Right lobe of liver (tissue), 6 donors: ENCODE results near the gene GAPVD1. TPM values are rescaled to one million over a fixed set of nuclear protein-coding genes. Genes with fewer than 3 reads are reported as not detected.
"Not testable (repeated sequence)": the region's sequence is repeated elsewhere in the genome, so short reads cannot be mapped to it uniquely, and the experiment has no call there.

Experiments
- ATAC-seq, 4 donors: fragments of 200-7000 bp; cut with Tn5 transposase; one replicate each; pipeline ENCODE4 v1.9.1; 2020; ENCODE audit warnings: mild to moderate bottlenecking in 4 of 4, moderate library complexity in 4 of 4
- DNase-seq, 3 donors: peaks; one replicate each; pipeline ENCODE4 v3.0.0-alpha.2; 2020
- H3K27ac ChIP-seq, 3 donors: fragments of 200-600 bp; one replicate each; pipeline ENCODE4 v1.8.0; 2022
- H3K27me3 ChIP-seq, 2 donors: fragments of 200-600 bp; one replicate each; pipeline ENCODE4 v1.8.0; 2022
- H3K36me3 ChIP-seq, 4 donors: fragments of 200-600 bp; sonication (generic) in 1 of 4; one replicate each; pipeline versions ENCODE4 v1.5.1 to v1.8.0; 2017 to 2022; ENCODE audit warnings: control low read depth in 1 of 4
- H3K4me1 ChIP-seq, 4 donors: fragments of 200-600 bp; sonication (generic) in 1 of 4; one replicate each; pipeline versions ENCODE4 v1.5.1 to v1.8.0; 2017 to 2022; ENCODE audit warnings: control low read depth in 1 of 4
- H3K4me3 ChIP-seq, 3 donors: fragments of 200-600 bp; one replicate each; pipeline ENCODE4 v1.8.0; 2022
- H3K9me3 ChIP-seq, 4 donors: fragments of 200-600 bp; sonication (generic) in 1 of 4; one replicate each; pipeline versions ENCODE4 v1.5.1 to v1.8.0; 2017 to 2022; ENCODE audit warnings: control low read depth in 1 of 4
- POLR2A ChIP-seq: fragments of 450-650 bp; IDR thresholded peaks from one replicate; pipeline ENCODE4 v1.6.1; 2017; ENCODE audit warnings: antibody characterized with exemption, mild to moderate bottlenecking
- WGBS: methylation state at CpG from one replicate; pipeline ENCODE4 v1.1.6; 2018; ENCODE audit warnings: low coverage, low lambda C conversion rate; ENCODE audit not compliant: insufficient coverage; ENCODE audit errors: missing lambda C conversion rate; 5-methylcytosine and 5-hydroxymethylcytosine counted together
- intact Hi-C, 2 donors: fragments of 100-400 bp; cut with DNase I; formaldehyde crosslinking; loops; one replicate each; pipeline versions ENCODE4 v1.11.2 to v1.14.1; 2022
- total RNA-seq, 6 experiments: library from RNA; depleted of rRNA in 2 of 6; stranded (reverse); fragments of >200 nt in 2 of 6; fragmentation: NEBNext Ultra II Directional in 3 of 6; extraction: Animal tissue kit (Norgen Biotek cat#: 25700) in 3 of 6; gene quantifications; one replicate each; pipeline versions ENCODE4 v1.1.0 to v1.2.4, GENCODE V29; 2016 to 2023
- TF ChIP-seq, protein P1 (sequence below), 4 donors: fragments of 200-600 bp in 3 of 4; fragments of 450-650 bp in 1 of 4; IDR thresholded peaks; one replicate each; pipeline versions ENCODE4 v1.5.1 to v1.8.0; 2016 to 2022; ENCODE audit warnings: antibody characterized with exemption in 4 of 4, mild to moderate bottlenecking in 2 of 4
- donor health status: DM: no; HTN: yes; CAD: no.
- donor health status: DM: no; HTN: no; CAD: no.
- donor health status: DM: no; HTN: no; CAD: no.
- donor health status: DM: no; HTN: yes; CAD: no.
- donor health status: DM: no; HTN: yes; CAD: no.

GAPVD1 gene
- total RNA-seq, 6 experiments from 2014 or later: 15.7 to 24.1 (median 21.1) TPM

DNA sequence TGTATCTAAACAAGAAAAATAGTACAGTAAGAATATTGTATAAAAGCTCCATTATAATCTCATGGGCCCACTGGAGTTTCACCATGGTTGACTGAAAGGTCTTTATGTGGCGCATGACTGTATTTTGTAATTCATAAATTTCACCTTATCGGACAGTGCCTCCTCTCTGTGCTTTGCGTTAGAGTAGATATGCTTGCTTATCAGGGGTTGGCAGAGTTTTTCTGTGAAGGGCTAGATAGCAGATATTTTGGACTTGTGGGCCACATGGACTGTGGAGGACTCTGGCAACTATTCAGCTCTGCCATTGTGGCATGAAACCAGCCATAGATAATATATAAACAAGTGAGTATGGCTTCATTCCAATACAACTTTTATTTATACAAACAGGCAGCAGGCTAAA is 23.2 kb downstream of the GAPVD1 start:
- no peaks in the 10 kb centered on the region for H3K9me3 ChIP-seq
- H3K36me3 ChIP-seq: peaks cover 0 to 9% (median under 1%) of the 10 kb centered on the region in 4 donors
- peak in 1 of 4 donors; percentile 58 for ATAC-seq
- H3K4me1 ChIP-seq: peaks cover 0 to 3% (median 0%) of the 10 kb centered on the region in 4 donors
- intact Hi-C loops: no loop called here
- no peak overlapping the region for H3K27ac ChIP-seq
- TF ChIP-seq, protein P1, sequence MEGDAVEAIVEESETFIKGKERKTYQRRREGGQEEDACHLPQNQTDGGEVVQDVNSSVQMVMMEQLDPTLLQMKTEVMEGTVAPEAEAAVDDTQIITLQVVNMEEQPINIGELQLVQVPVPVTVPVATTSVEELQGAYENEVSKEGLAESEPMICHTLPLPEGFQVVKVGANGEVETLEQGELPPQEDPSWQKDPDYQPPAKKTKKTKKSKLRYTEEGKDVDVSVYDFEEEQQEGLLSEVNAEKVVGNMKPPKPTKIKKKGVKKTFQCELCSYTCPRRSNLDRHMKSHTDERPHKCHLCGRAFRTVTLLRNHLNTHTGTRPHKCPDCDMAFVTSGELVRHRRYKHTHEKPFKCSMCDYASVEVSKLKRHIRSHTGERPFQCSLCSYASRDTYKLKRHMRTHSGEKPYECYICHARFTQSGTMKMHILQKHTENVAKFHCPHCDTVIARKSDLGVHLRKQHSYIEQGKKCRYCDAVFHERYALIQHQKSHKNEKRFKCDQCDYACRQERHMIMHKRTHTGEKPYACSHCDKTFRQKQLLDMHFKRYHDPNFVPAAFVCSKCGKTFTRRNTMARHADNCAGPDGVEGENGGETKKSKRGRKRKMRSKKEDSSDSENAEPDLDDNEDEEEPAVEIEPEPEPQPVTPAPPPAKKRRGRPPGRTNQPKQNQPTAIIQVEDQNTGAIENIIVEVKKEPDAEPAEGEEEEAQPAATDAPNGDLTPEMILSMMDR (IDR thresholded peaks at IDR 0.05): no peak
- TF ChIP-seq POLR2A: no peak
- no peaks in the 10 kb centered on the region for H3K27me3 ChIP-seq
- H3K4me3 ChIP-seq: no peak overlapping the region
- DNase-seq: no peak
- 73% methylated on average over 3 of the region's 3 CpGs for WGBS

DNA sequence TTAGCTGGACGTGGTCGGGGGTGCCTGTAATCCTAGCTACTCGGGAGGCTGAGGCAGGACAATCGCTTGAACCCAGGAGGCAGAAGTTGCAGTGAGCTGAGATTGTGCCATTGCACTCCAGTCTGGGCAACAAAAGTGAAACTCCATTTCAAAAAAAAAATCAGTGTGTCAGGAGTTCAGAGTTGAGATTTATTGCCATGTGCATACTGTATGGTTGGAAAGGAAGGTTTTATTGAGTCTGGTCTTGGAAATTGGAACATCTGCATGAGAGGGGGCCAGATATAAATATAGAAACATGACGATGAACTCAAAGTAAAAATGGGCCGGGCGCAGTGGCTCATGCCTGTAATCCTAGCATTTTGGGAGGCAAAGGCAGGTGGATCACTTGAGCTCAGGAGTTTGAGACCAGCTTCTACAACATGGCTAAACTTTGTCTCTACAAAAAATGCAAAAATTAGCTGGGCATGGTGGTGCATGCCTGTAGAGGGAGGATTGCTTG is 25.4 kb downstream of the GAPVD1 start:
- H3K4me1 ChIP-seq, DNase-seq, H3K9me3 ChIP-seq, H3K36me3 ChIP-seq, H3K27me3 ChIP-seq, ATAC-seq, H3K4me3 ChIP-seq, intact Hi-C loops, H3K27ac ChIP-seq: not testable (repeated sequence)
- WGBS: 94% methylated on average over 7 of the region's 7 CpGs

DNA sequence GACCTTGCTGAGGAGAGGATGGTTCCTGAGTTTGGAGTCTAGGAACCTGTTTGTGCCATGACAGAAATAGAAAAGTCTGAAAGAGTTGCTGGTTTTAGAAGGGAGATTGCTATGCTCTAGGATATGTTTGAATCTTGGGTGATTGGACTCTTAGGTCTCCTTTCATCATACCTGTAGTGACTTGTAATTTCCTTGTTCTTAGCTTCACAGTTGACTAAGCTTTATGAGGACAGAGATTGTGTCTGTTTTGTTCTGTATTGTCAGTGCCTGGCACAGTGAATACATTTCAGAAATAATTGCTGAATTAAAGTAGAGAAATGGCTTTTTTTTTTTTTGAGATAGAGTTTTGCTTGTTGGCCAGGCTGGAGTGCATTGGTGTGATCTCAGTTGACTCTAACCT is 31.5 kb downstream of the GAPVD1 start:
- H3K36me3 ChIP-seq: peaks cover 0 to 5% (median under 1%) of the 10 kb centered on the region in 4 donors
- H3K27ac ChIP-seq: no peak overlapping the region
- no peaks in the 10 kb centered on the region for H3K9me3 ChIP-seq
- intact Hi-C loops: no loop called here
- TF ChIP-seq, protein P1 (IDR thresholded peaks at IDR 0.05): no peak
- no peak for TF ChIP-seq POLR2A
- ATAC-seq (no peak), DNase-seq (no peak)
- H3K4me3 ChIP-seq: no peak overlapping the region
- no peaks in the 10 kb centered on the region for H3K27me3 ChIP-seq
- H3K4me1 ChIP-seq: peaks cover 0 to 16% (median 5%) of the 10 kb centered on the region in 4 donors

DNA sequence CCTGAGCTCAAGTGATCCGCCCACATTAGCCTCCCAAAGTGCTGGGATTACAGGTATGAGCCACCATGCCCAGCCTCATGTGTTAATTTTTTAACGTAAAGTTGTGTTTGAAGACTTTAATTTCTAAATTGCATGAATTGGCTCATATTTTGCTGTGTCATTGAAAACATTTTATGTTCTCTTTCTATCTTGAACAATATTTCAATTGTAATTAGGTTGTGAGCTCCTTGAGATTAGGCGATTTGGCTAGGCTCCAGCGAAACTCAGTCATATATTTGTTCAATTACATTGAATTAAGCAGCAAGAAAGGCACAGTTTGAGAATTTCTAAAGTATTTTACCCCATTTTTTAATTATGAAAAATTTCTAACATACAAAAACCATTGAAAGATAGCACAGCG is 34.0 kb downstream of the GAPVD1 start:
- no peaks in the 10 kb centered on the region for H3K36me3 ChIP-seq
- 95% methylated on average over 5 of the region's 5 CpGs for WGBS
- H3K27me3 ChIP-seq: no peaks in the 10 kb centered on the region
- DNase-seq: no peak
- peaks cover 0 to 19% (median 5%) of the 10 kb centered on the region in 4 donors for H3K4me1 ChIP-seq
- no peak overlapping the region for H3K27ac ChIP-seq
- no peak overlapping the region for H3K4me3 ChIP-seq
- intact Hi-C loops: no loop called here
- no peak for TF ChIP-seq POLR2A
- TF ChIP-seq, protein P1 (IDR thresholded peaks at IDR 0.05): no peak
- no peaks in the 10 kb centered on the region for H3K9me3 ChIP-seq
- no peak for ATAC-seq

DNA sequence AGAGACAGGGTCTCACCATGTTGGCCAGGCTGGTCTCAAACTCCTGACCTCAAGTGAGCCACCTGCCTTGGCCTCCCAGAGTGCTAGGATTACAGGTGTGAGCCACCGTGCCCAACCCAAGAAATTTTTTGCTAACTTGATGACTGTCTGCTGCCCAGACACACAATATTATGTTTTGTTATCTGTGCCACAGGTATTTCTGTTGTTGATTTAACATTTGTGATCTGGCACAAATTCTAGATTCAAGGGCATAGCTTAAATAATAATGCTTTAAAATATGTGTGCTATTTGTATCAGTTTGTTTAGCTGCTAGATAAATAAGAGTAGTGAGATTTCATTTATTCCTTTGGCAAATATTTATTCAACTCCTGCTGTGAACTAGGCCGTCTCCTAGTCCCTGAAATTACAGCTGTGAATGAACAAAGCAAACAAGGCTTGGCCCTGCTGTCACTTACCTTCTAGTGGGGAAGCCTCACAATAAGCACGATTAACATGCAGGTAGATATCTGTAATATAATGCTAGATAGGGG is 35.3 kb downstream of the GAPVD1 start:
- 35% methylated on average over 3 of the region's 3 CpGs for WGBS
- Histone ChIP-seq H3K36me3 (peaks cover 0 to 3% (median 1%) of the 10 kb centered on the region in 4 donors), H3K9me3 (no peaks in the 10 kb centered on the region), H3K27me3 (no peaks in the 10 kb centered on the region), H3K4me1 (peaks cover 0 to 19% (median 5%) of the 10 kb centered on the region in 4 donors), H3K4me3 (no peak overlapping the region), H3K27ac (no peak overlapping the region)
- intact Hi-C loops: no loop called here
- peak; percentile 85 to 96 (median 90) for ATAC-seq
- TF ChIP-seq POLR2A: no peak
- TF ChIP-seq, protein P1 (IDR thresholded peaks at IDR 0.05): peak in 1 of 4 donors; percentile 8
- no peak for DNase-seq
